Measurements from ENCODE around the gene UQCRC1.

DNA sequence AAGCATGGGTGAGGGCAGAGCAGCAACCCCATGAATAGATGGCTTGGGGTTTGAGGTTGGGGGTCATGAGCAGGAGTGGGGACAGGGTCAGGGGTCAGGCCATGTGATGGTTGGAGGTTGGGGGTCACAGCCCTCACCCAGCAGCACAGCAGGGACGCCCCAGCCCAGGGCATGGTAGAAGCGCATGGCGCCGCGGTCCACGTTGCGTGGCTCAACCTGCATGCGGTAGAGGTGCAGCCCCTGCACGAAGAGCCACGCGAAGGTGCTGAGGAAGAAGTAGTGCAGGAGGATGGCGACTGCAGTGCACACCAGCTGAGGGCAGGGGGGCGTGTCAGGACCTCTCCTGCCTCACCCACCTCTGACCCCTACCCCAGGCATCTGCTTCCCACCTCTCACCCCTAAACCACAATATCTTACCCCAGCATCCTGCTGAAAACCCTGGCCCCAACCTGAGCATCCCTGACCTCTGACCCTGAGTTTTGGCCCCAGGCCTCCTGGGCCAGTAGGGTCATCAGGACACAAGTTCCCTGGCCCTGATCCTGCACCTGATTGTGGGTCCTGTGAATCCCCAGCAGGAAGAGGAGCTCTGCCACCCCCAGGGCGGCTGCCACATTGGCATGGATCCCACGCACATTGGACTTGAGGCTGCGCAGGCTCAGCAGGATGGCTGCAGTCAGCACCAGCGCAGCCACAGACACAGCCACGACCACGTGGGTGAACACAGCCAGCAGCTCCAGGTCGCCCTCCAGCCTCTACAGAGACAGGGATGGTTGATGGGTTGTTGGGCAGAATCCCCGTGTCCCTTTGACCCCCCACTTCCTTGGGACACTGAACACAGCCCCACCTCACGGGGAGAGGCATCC lies 35.7 kb upstream of the UQCRC1 start:
- TF ChIP-seq, protein P1, sequence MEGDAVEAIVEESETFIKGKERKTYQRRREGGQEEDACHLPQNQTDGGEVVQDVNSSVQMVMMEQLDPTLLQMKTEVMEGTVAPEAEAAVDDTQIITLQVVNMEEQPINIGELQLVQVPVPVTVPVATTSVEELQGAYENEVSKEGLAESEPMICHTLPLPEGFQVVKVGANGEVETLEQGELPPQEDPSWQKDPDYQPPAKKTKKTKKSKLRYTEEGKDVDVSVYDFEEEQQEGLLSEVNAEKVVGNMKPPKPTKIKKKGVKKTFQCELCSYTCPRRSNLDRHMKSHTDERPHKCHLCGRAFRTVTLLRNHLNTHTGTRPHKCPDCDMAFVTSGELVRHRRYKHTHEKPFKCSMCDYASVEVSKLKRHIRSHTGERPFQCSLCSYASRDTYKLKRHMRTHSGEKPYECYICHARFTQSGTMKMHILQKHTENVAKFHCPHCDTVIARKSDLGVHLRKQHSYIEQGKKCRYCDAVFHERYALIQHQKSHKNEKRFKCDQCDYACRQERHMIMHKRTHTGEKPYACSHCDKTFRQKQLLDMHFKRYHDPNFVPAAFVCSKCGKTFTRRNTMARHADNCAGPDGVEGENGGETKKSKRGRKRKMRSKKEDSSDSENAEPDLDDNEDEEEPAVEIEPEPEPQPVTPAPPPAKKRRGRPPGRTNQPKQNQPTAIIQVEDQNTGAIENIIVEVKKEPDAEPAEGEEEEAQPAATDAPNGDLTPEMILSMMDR (IDR thresholded peaks at IDR 0.05) = no peak
- TF ChIP-seq POLR2A (IDR thresholded peaks at IDR 0.05) (no peak), POLR2AphosphoS5 (IDR thresholded peaks at IDR 0.05) (no peak)

Data from upper lobe of left lung (tissue), 4 donors.